Stimulated activated CD8-positive, alpha-beta memory T cell treated with anti-CD3 and anti-CD28 coated beads, Interleukin-7, amount 100 ng/mL, for 1 hour (primary cell): ENCODE measurements around the gene IKBIP.
"Not testable (repeated sequence)": the region's sequence is repeated elsewhere in the genome, so short reads cannot be mapped to it uniquely, and the experiment has no call there.

Experiments
- DNase-seq, 2 donors: peaks; one replicate each; pipeline ENCODE4 v3.0.0-alpha.2; 2020; ENCODE audit warnings: low read depth in 2 of 2

IKBIP gene

DNA sequence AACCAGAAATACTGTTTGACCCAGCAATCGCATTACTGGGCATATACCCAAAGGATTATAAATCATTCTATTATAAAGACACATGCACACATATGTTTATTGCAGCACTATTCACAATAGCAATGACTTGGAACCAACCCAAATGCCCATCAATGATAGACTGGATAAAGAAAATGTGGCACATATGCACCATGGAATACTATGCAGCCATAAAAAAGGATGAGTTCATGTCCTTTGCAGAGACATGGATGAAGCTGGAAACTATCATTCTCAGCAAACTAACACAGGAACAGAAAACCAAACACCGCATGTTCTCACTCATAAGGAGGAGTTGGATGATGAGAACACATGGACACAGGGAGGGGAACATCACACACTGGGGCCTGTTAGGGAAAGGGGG lies 67.8 kb downstream of the IKBIP start:
- not testable (repeated sequence) for DNase-seq

DNA sequence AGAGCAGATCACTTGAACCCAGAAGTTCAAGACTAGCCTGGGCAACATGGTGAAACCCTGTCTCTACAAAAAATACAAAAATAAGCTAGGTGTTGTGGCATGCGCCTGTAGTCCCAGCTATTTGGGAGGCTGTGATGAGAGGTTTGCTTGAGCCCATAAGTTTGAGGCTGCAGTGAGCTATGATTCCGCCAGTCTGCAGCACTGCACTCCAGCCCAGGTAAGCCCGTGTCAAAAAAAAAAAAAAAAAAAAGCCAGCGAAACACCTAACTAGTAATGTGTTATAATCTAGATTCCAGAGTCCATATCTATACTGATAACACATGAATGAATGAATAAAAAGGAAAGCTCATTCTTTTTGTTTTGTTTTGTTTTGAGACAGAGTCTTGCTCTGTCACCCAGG lies 69.6 kb downstream of the IKBIP start:
- DNase-seq, result no peak
